Gastroesophageal sphincter (tissue), 3 donors: ENCODE measurements around the gene CSRP2.

Experiments
- CTCF ChIP-seq, 4 experiments: fragments of 200-600 bp in 2 of 4; fragments of 450-650 bp in 2 of 4; sonication (generic) in 1 of 4; IDR thresholded peaks; one replicate each; pipeline ENCODE4 v1.5.1; 2017 to 2019; ENCODE audit warnings: antibody characterized with exemption in 4 of 4, mild to moderate bottlenecking in 2 of 4, moderate library complexity in 2 of 4
- POLR2A ChIP-seq, 2 donors: fragments of 450-650 bp; IDR thresholded peaks; one replicate each; pipeline ENCODE4 v1.6.1; 2017; ENCODE audit warnings: antibody characterized with exemption in 2 of 2, mild to moderate bottlenecking in 2 of 2, moderate library complexity in 1 of 2
- POLR2AphosphoS5 ChIP-seq: sonication (generic); formaldehyde crosslinking; IDR thresholded peaks from one replicate; pipeline ENCODE4 v1.6.1; 2017; ENCODE audit warnings: antibody characterized with exemption

- no peak for TF ChIP-seq POLR2AphosphoS5
- no peak for TF ChIP-seq CTCF (IDR thresholded peaks at IDR 0.05)
- no peak for TF ChIP-seq POLR2A (IDR thresholded peaks at IDR 0.05)
Observed at GRCh38 chr12:76882367-76882766, 3.5 kb upstream of the CSRP2 start.
